OCI-LY3 (cell line): ENCODE results near the gene HOXD12.

Experiments
- EZH2phosphoT487 ChIP-seq: fragments of 200-600 bp; shearing (Covaris generic); IDR thresholded peaks from 2 replicates; pipeline ENCODE4 v1.6.1; 2018; ENCODE audit warnings: antibody characterized with exemption, mixed run types, low read depth
- TF ChIP-seq, protein P1 (sequence below): fragments of 200-600, 300-600 bp; sonication (generic); IDR thresholded peaks from 2 replicates; pipeline ENCODE4 v1.5.1; 2014; ENCODE audit warnings: antibody characterized with exemption, low read length, low read depth

DNA sequence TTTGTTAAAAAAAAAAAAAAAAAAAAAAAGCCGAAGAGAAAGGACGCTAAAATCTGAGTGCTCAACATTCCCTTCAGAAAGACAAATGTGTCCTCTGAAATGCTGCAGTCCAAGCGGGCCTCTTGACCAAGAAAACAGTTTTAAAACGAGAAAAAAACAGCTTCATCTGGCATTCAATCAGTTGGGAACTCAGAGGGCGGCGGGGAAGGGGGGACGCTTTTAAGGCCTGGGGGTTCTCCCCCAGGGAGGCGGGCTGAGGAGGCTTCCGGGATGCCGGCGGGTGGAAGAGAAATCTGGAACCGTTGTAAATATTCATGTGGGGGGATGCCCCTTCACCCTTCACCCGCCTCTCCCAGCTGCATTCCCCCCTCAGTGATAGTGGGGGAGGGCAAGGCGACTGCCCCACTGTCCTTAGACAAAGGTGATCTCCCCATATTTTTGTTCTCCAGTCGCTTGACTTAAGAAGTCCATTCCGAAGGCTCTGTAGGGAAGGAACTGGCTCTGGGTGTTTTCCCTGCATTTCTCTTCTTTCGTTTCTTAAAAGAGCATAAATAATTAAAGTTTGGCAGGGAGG is 4.2 kb downstream of the HOXD12 start:
- TF ChIP-seq, protein P1, sequence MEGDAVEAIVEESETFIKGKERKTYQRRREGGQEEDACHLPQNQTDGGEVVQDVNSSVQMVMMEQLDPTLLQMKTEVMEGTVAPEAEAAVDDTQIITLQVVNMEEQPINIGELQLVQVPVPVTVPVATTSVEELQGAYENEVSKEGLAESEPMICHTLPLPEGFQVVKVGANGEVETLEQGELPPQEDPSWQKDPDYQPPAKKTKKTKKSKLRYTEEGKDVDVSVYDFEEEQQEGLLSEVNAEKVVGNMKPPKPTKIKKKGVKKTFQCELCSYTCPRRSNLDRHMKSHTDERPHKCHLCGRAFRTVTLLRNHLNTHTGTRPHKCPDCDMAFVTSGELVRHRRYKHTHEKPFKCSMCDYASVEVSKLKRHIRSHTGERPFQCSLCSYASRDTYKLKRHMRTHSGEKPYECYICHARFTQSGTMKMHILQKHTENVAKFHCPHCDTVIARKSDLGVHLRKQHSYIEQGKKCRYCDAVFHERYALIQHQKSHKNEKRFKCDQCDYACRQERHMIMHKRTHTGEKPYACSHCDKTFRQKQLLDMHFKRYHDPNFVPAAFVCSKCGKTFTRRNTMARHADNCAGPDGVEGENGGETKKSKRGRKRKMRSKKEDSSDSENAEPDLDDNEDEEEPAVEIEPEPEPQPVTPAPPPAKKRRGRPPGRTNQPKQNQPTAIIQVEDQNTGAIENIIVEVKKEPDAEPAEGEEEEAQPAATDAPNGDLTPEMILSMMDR = no peak
- TF ChIP-seq EZH2phosphoT487 = no peak
